Jurkat, Clone E6-1 (cell line): Measurements from ENCODE around the gene KPNA2. TPM values are rescaled to one million over a fixed set of nuclear protein-coding genes. Genes with fewer than 3 reads are reported as not detected.
"Not testable (repeated sequence)": the region's sequence is repeated elsewhere in the genome, so short reads cannot be mapped to it uniquely, and the experiment has no call there.

Source experiments
- DNase-seq: peaks from one replicate; pipeline ENCODE4 v3.0.0-alpha.2; 2011; ENCODE audit warnings: low read depth, low spot score
- H3K4me3 ChIP-seq: 2 replicates; pipeline ENCODE4 v1.5.1; 2011; ENCODE audit warnings: mild to moderate bottlenecking, low read length, control low read depth, moderate library complexity
- polyA plus RNA-seq: library from polyadenylated mRNA; unstranded; fragments of >200 nt; gene quantifications from one replicate; pipeline ENCODE4 v1.2.1, GENCODE V29; 2012; ENCODE audit warnings: missing spikeins; ENCODE audit not compliant: insufficient read length, insufficient read depth

KPNA2 gene
- polyA plus RNA-seq, result 428 TPM

- peak within 1 kb of the TSS; percentile 96 for H3K4me3 ChIP-seq
- DNase-seq, result peak; percentile 98
Observed at GRCh38 chr17:68035523-68036303, at the start of gene KPNA2. Gene KPNA2 (plus strand): TSS chr17:68035735. CDS start chr17:68037133, 1,398 bp downstream.

DNA sequence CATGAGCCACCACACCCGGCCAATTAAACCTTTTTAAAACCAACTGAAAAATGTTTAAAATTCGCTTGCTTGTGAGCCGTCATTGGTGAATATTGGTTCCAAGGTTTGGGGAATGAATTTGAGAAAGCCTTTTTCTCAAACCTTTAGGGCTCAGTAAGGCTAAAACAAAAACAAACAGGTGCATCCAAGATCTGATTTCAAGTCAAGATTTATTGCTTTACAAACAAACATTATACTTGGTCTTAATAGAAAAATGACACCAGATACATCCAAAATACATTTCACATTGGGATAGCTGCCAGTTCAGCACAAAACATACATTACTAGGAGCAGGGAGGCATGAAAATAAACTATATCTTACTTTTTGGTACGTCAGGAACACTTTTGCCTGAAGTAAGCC, 44.6 kb upstream of the KPNA2 start:
- H3K4me3 ChIP-seq, result no peak overlapping the region
- DNase-seq, result no peak

DNA sequence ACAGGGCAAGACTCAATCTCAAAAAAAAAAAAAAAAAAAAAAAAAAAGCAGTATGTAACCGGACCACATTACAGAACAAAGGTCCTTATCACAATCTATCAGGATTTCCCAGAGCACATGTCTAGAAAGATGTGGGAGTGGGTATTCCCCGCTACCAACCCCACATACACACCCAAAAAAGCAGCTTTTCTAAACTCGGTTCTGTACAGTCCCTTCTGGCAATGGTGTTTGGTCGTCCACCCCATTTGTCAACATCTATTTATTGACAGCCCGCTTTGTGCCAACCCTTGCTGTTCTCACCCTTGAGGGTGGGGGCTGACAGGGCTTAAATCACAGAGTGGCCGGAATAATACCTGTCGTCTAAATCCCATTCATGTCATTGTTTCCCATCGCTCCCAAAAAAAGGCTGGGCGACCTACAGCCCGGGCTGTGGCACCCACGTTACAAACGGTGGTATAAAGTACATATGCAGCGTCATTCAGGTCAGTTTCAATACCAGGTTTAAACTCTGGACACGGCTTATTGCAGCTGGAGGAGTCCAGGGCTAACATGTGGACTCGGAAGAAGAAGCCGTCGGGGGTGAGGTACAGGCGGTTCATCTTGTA, 42.9 kb upstream of the KPNA2 start:
- DNase-seq, result no peak
- H3K4me3 ChIP-seq, result peak overlapping the region; percentile 76

- H3K4me3 ChIP-seq, result peak overlapping the region; percentile 76
- DNase-seq, result peak; percentile 53
Observed at GRCh38 chr17:67993153-67993997, 42.2 kb upstream of the KPNA2 start.

DNA sequence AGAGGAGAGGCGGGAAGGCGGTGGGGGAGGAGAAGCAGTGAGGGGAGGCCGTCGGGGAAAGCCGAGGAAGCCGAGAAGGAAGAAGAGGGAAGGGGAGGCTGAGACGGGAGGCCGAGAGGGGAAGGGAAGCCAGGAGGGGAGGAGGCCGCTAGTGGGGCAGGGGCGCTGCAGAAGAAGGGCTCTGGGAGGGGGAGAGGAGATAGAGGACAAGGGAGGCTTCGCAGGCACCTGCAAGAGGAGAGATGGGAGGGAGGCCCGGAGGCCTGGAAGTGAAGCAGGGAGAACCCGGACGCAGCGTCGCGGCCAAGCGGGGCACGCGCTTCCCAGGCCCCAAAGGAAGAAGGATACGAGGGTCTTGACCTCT, 41.6 kb upstream of the KPNA2 start:
- DNase-seq, result no peak
- H3K4me3 ChIP-seq, result peak overlapping the region; percentile 67

DNA sequence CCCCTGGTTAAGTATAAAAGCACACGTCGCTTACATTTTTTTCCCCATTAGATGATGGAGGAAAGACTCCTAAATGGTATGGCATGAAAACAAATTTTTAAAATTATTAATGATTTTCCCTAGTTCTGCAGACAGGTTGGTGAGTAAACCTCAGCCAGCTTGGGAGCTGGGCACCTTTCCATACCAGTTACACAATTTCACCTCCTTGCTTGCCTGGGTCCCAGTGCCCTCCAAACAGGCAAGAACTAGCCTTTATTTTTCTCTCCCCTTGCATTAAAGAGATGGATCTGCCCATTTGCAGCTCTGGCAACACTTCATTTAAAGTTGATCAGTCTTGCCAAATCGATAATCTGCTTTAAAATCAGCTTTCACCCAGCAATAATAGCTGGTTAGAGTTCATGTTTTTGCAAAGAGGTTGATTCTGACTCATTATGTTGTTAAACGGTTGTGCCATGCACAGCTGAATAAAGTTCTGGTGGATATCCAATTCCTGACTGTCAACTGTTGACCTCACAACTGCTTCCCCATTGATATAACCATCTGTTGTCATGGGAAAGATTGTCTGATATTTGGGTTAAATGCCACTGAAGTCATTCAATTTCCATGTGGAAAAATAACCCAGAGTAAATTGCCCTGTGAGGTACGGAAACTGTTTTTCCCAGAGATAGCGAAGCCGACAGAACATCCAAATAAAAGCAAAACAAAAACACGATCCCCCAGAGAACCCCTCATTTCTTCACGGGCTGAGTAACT, 40.5 kb upstream of the KPNA2 start:
- H3K4me3 ChIP-seq, result no peak overlapping the region

DNA sequence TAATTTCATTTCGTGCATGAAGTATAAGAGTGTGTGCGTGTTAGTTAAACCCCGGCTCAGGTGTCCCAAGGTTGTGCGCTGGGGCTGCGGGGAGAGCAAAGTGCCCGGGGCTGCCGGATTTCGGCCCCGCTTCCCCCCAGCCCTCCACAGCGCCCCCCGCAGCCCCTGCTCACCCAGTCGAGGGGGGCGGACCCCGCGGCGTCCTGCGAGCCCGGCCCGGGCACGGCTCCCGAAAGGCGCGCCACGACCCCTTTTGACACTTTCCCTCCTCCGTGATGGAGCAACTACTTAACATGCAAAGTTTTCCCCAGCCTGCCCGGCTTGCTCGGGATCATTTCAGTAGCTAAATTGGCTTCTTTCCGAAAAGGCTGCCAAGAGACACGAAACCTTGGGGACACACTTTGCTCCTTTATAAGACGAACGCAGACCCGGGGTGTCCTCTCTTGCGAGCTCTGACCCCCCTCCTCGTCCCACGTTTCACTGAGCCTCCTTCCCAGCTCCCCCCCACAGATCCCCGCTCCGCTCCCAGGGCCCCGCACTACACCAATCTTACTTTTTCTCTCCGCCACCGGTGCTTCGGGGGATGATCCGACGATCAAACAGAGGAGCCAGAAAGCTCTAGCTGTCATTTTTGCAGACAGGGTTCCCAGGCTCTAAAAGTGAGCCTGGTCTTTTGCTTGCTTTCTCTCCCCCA, 39.8 kb upstream of the KPNA2 start:
- DNase-seq, result no peak
- H3K4me3 ChIP-seq, result no peak overlapping the region

More for the DNA sequence above, 40.5 kb upstream of the KPNA2 start:
- no peak for DNase-seq

DNA sequence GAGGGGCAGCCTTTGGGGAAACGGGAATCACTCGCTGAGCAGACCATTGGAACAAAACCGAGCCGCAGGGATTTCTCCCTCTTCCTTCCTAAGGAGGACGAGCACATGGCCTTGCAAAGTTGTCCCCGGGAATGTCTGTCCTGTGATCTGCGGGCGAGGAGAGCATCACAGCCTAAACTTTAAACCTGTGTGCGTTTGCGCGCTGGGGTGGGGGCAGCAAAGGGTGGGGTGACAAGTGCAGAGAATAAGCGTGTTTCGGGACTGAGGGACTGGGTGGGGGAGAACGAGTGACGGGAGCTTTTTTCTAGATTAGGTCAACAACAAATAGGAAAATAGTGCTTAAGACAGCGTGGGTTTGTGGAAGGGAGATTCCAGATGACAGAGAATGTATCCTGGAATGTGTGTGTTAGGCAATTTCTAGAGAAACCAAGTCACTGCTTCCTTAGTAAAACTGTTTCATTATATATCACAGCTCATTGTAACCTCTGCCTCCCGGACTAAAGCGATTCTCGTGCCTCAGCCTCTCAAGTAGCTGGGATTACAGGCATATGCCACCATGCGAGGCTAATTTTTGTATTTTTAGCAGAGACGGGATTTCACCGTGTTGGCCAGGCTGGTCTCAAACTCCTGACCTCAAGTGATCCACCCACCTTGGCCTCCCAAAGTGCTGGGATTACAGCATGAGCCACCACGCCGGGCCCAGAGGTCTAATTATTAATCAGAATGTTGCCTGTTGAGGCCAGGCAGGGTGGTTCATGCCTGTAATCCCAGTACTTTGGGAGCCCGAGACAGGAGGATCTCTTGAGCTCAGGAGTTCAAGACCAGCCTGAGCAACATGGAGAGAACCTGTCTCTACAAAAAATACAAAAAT, 39.0 kb upstream of the KPNA2 start, which contains the start of gene C17orf58:
Gene C17orf58, minus strand, starts transcription at position 169 of the 871 bp plus-strand sequence. CDS start 271 bp downstream, outside the sequence.
- not testable (repeated sequence) for H3K4me3 ChIP-seq, DNase-seq

GRCh38 chr17:67998466-67998865, 37.1 kb upstream of the KPNA2 start:
- DNase-seq, result no peak
- no peak overlapping the region for H3K4me3 ChIP-seq

DNA sequence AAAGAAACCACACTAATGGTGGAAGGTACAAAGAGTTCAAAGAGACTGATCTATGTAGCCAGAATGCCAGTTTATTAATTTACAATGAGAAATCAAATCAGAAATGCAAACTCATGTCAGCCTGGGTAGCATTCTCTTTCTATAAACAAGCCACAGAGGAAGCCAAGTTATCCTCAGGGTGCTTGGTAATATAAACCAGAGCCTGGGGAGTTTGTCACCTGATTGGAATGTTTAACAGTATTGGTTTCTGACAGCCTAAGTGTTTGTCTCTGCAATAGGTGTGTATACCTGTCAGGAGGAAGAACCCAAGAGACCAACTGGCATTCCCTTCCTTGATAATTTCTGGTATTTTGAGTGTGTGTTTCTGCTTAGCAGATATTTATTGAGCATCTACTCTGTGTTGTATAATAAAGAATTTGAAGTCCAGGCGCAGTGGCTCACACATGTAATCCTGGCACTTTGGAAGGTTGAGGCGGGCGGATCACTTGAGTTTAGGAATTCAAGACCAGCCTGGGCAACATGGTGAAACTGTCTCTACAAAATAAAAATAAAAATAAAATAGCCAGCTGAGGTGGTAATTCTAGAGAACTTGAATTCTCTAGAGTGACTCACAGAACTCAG, 36.1 kb upstream of the KPNA2 start:
- H3K4me3 ChIP-seq, result no peak overlapping the region
- no peak for DNase-seq

DNA sequence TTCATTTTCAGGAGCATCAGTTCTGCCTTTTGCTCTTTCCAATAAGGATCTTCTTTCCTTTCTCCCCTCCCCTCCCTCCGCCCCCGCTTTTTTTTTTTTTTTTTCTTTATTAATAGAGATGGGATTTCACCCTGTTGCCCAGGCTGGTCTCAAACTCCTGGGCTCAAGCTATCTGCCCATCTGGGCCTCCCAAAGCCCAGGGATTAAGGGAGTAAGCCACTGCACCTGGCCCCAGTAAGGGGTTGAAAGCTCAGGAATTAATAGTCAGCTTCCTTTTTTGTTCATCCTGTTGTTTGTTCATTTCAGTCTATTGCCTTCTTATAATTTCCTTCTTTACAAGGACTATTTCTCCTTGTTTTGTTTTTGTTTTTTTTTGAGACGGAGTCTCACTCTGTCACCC, 31.3 kb upstream of the KPNA2 start:
- H3K4me3 ChIP-seq, result no peak overlapping the region
- no peak for DNase-seq

- DNase-seq, result no peak
- H3K4me3 ChIP-seq, result no peak overlapping the region
Observed at GRCh38 chr17:68006797-68007196, 28.7 kb upstream of the KPNA2 start.

GRCh38 chr17:68011199-68011665, 24.3 kb upstream of the KPNA2 start:
- DNase-seq, result no peak
- H3K4me3 ChIP-seq, result peak overlapping the region; percentile 48

DNA sequence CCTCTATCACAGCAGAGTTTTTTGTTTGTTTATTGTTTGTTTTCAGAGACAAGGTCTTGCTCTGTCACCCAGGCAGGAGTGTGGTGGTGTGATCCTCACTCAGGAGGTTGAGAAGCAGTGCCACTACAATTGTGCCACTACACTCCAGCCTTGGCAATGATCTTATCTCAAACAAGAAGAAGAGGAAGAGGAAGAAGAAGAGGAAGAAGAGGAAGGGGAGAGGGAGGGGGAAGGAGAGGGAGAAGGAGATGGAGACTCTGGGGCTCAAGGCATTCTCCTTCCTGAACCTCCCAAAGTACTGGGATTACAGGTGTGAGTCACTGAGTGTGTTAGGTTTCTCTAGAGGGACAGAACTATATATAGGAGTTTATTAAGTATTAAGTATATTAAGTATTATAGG, 22.1 kb upstream of the KPNA2 start:
- H3K4me3 ChIP-seq, result no peak overlapping the region
- DNase-seq, result no peak

GRCh38 chr17:68015081-68015723, 20.3 kb upstream of the KPNA2 start:
- H3K4me3 ChIP-seq, result no peak overlapping the region
- DNase-seq, result no peak

DNA sequence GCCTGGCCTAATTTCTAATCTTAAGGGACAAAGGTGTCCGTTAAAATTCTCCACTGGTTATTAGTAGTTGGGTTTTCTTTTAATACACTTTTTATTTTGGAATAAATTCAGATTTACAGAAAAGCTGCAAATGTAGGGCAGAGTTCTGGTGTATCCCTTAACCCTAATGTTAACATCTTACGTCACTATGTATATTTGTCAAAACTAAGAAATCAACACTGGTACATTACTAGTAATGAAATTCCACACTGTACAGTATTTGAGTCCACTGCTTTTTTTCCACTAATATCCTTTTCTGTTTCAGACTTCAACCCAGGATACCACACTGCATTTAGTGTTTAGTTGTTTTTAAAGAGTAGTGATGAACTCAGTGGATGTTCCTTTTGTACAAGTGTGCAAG, 18.7 kb upstream of the KPNA2 start:
- H3K4me3 ChIP-seq, result no peak overlapping the region
- no peak for DNase-seq

- not testable (repeated sequence) for DNase-seq, H3K4me3 ChIP-seq
Observed at GRCh38 chr17:68018493-68018892, 17.0 kb upstream of the KPNA2 start.
